IMR-90 (cell line): ENCODE data around the gene PXDC1. TPM values are rescaled to one million over a fixed set of nuclear protein-coding genes. Genes with fewer than 3 reads are reported as not detected.

Experiments
- ATAC-seq: fragments of 200-7000 bp; cut with Tn5 transposase; 2 replicates; pipeline ENCODE4 v1.9.1; 2020; ENCODE audit warnings: low read depth, mild to moderate bottlenecking, moderate library complexity
- BruUV-seq: library from RNA; stranded (reverse); fragments of 400-500 nt; replicated peaks from 2 replicates; lab custom pipeline; 2021; lab: Mats Ljungman, UMichigan
- CTCF ChIA-PET: fragments of 300-600 bp; formaldehyde crosslinking; extraction: SDS; loops from one replicate; lab custom pipeline; 2021; ENCODE audit warnings: antibody characterized with exemption; lab: Yijun Ruan, JAX
- POLR2A ChIA-PET: fragments of 300-600 bp; sonication (Branson Sonifier 250); formaldehyde crosslinking; loops from one replicate; lab custom pipeline; 2022; ENCODE audit warnings: antibody characterized with exemption; ENCODE audit not compliant: unreplicated experiment; lab: Charles Lee
- DNase-seq: peaks from one replicate; pipeline ENCODE4 v3.0.0; 2013
- H2AFZ ChIP-seq: replicated peaks from 2 replicates; pipeline ENCODE3; 2013; ENCODE audit warnings: low read length, mild to moderate bottlenecking; ENCODE audit not compliant: poor library complexity
- H2AK5ac ChIP-seq: 2 replicates; pipeline ENCODE4 v1.6.1; 2013; ENCODE audit warnings: low read depth, low read length, inconsistent platforms
- H2AK9ac ChIP-seq: replicated peaks from 2 replicates; pipeline ENCODE3; 2013; ENCODE audit warnings: mild to moderate bottlenecking, low read depth, low read length, moderate library complexity; ENCODE audit not compliant: poor library complexity
- H2BK120ac ChIP-seq: 2 replicates; pipeline ENCODE4 v1.6.1; 2013; ENCODE audit warnings: low read depth, low read length, inconsistent platforms
- H2BK15ac ChIP-seq: 3 replicates; pipeline ENCODE4 v1.6.1; 2013; ENCODE audit warnings: low read depth, low read length, inconsistent platforms
- H2BK20ac ChIP-seq: 2 replicates; pipeline ENCODE4 v1.6.1; 2013; ENCODE audit warnings: low read depth, mild to moderate bottlenecking, inconsistent platforms, low read length, moderate library complexity
- H2BK5ac ChIP-seq: 2 replicates; pipeline ENCODE4 v1.6.1; 2013; ENCODE audit warnings: mild to moderate bottlenecking, low read depth, low read length, inconsistent platforms; ENCODE audit not compliant: poor library complexity, severe bottlenecking
- H3K14ac ChIP-seq: replicated peaks from 2 replicates; pipeline ENCODE4 v1.6.1; 2013; ENCODE audit warnings: low read depth, low read length, inconsistent platforms
- H3K18ac ChIP-seq: 2 replicates; pipeline ENCODE4 v1.6.1; 2013; ENCODE audit warnings: low read depth, low read length, control low read depth
- H3K23ac ChIP-seq: 2 replicates; pipeline ENCODE4 v1.6.1; 2013; ENCODE audit warnings: low read depth, low read length, inconsistent platforms
- H3K27ac ChIP-seq: 2 replicates; pipeline ENCODE4 v1.5.1; 2013; ENCODE audit warnings: mild to moderate bottlenecking, control low read depth, low read length; ENCODE audit not compliant: insufficient read depth
- H3K27me3 ChIP-seq: 2 replicates; pipeline ENCODE4 v1.6.1; 2013; ENCODE audit warnings: low read length; ENCODE audit not compliant: control insufficient read depth, insufficient read depth
- H3K36me3 ChIP-seq: 2 replicates; pipeline ENCODE4 v1.6.1; 2013; ENCODE audit warnings: low read length, mixed read lengths; ENCODE audit not compliant: control insufficient read depth, insufficient read depth
- H3K4ac ChIP-seq: 2 replicates; pipeline ENCODE4 v1.6.1; 2013; ENCODE audit warnings: low read depth, low read length, inconsistent platforms
- H3K4me1 ChIP-seq: 2 replicates; pipeline ENCODE4 v1.6.1; 2013; ENCODE audit warnings: low read length, mixed read lengths; ENCODE audit not compliant: control insufficient read depth, insufficient read depth
- H3K4me2 ChIP-seq: 2 replicates; pipeline ENCODE4 v1.6.1; 2013; ENCODE audit warnings: low read depth, mild to moderate bottlenecking, control low read depth, low read length, moderate library complexity
- H3K4me3 ChIP-seq: 2 replicates; pipeline ENCODE4 v1.5.1; 2013; ENCODE audit warnings: low read depth, mild to moderate bottlenecking, control low read depth, low read length, moderate library complexity; ENCODE audit not compliant: insufficient read depth
- H3K56ac ChIP-seq: 2 replicates; pipeline ENCODE4 v1.6.1; 2013; ENCODE audit warnings: low read length, inconsistent platforms; ENCODE audit not compliant: insufficient read depth; ENCODE audit errors: extremely low read depth
- H3K79me1 ChIP-seq, 2 experiments: 2 replicates each; pipeline ENCODE4 v1.6.1; 2013; ENCODE audit warnings: low read length in 2 of 2, inconsistent platforms in 1 of 2, low read depth in 1 of 2
- H3K9ac ChIP-seq: 2 replicates; pipeline ENCODE4 v1.6.1; 2013; ENCODE audit warnings: low read depth, low read length, control low read depth
- H3K9me1 ChIP-seq: 2 replicates; pipeline ENCODE4 v1.6.1; 2013; ENCODE audit warnings: low read length, inconsistent platforms; ENCODE audit not compliant: insufficient read depth
- H3K9me3 ChIP-seq: 2 replicates; pipeline ENCODE4 v1.6.1; 2013; ENCODE audit warnings: low read length; ENCODE audit not compliant: control insufficient read depth, insufficient read depth
- H4K20me1 ChIP-seq: 2 replicates; pipeline ENCODE4 v1.6.1; 2013; ENCODE audit warnings: low read length, inconsistent platforms; ENCODE audit not compliant: insufficient read depth
- H4K5ac ChIP-seq: 2 replicates; pipeline ENCODE4 v1.6.1; 2013; ENCODE audit warnings: mild to moderate bottlenecking, low read depth, low read length, control low read depth
- H4K8ac ChIP-seq, 2 experiments: 2 replicates each; pipeline ENCODE4 v1.6.1; 2013; ENCODE audit warnings: low read depth in 2 of 2, low read length in 2 of 2, control low read depth in 1 of 2, inconsistent platforms in 1 of 2
- H4K91ac ChIP-seq: 2 replicates; pipeline ENCODE4 v1.6.1; 2013; ENCODE audit warnings: low read depth, low read length, inconsistent platforms; ENCODE audit not compliant: insufficient read depth
- BHLHE40 ChIP-seq: fragments of 150-350 bp; IDR thresholded peaks from 2 replicates; pipeline ENCODE4 v1.6.1; 2016; ENCODE audit warnings: mild to moderate bottlenecking, low read depth, low read length
- CEBPB ChIP-seq: IDR thresholded peaks from 2 replicates; pipeline ENCODE4 v1.6.1; 2012; ENCODE audit warnings: low read depth, low read length, improper control_type of control experiment
- CHD1 ChIP-seq: IDR thresholded peaks from 2 replicates; pipeline ENCODE4 v1.6.1; 2012; ENCODE audit warnings: low read depth, low read length, improper control_type of control experiment
- FOS ChIP-seq: fragments of 150-350 bp; IDR thresholded peaks from 2 replicates; pipeline ENCODE4 v1.6.1; 2016; ENCODE audit warnings: low read depth, low read length
- MAZ ChIP-seq: IDR thresholded peaks from 2 replicates; pipeline ENCODE4 v1.6.1; 2012; ENCODE audit warnings: low read depth, mild to moderate bottlenecking, low read length, improper control_type of control experiment, moderate library complexity, borderline replicate concordance
- MXI1 ChIP-seq: IDR thresholded peaks from 2 replicates; pipeline ENCODE4 v1.6.1; 2012; ENCODE audit warnings: low read depth, mild to moderate bottlenecking, low read length, moderate library complexity, borderline replicate concordance
- POLR2A ChIP-seq: IDR thresholded peaks from 2 replicates; pipeline ENCODE4 v1.6.1; 2012; ENCODE audit warnings: mild to moderate bottlenecking, low read depth, low read length
- RAD21 ChIP-seq: IDR thresholded peaks from 2 replicates; pipeline ENCODE4 v1.6.1; 2012; ENCODE audit warnings: low read length, improper control_type of control experiment
- RCOR1 ChIP-seq: IDR thresholded peaks from 2 replicates; pipeline ENCODE4 v1.6.1; 2012; ENCODE audit warnings: mild to moderate bottlenecking, low read length, improper control_type of control experiment; ENCODE audit not compliant: insufficient replicate concordance
- RFX5 ChIP-seq: IDR thresholded peaks from 2 replicates; pipeline ENCODE4 v1.8.0; 2012; ENCODE audit warnings: low read depth, mild to moderate bottlenecking, low read length, moderate library complexity
- SMC3 ChIP-seq: fragments of 150-350 bp; IDR thresholded peaks from 2 replicates; pipeline ENCODE4 v1.6.1; 2016; ENCODE audit warnings: low read depth, mild to moderate bottlenecking, antibody characterized with exemption, low read length, moderate library complexity
- WGBS, 2 experiments: methylation state at CpG; one replicate each; pipeline versions ENCODE4 v1.1.5 to v1.1.7; 2013; ENCODE audit warnings: missing lambda C conversion rate in 2 of 2; ENCODE audit not compliant: insufficient read length in 1 of 2; ENCODE audit errors: extremely low coverage in 2 of 2; 5-methylcytosine and 5-hydroxymethylcytosine counted together
- dilution Hi-C: fragments of 300-500 bp; cut with HindIII; formaldehyde crosslinking; loops from one replicate; pipeline ENCODE4 v1.14.3; 2018; ENCODE audit warnings: low sequenced_read_pairs; ENCODE audit not compliant: unreplicated experiment
- in situ Hi-C: fragments of 300-500 bp; cut with MboI; formaldehyde crosslinking; loops from 3 replicates; pipeline ENCODE4 v1.14.3; 2019; ENCODE audit warnings: low sequenced_read_pairs, inconsistent platforms, mixed read lengths
- intact Hi-C: fragments of 100-400 bp; cut with micrococcal nuclease; formaldehyde crosslinking; loops from 2 replicates; pipeline ENCODE4 v1.10.0; 2022
- polyA plus RNA-seq, 3 experiments: library from polyadenylated mRNA; depleted of rRNA; stranded (reverse); fragments of >200 nt; gene quantifications; 2 replicates each; pipeline ENCODE4 v1.2.3, GENCODE V29; 2012; ENCODE audit warnings: low replicate concordance in 1 of 3
- total RNA-seq: library from RNA; depleted of rRNA; stranded (reverse); fragments of >200 nt; gene quantifications from 2 replicates; pipeline ENCODE4 v1.2.3, GENCODE V29; 2012
- TF ChIP-seq, protein P1 (sequence below): fragments of 150-350 bp; IDR thresholded peaks from 2 replicates; pipeline ENCODE4 v1.6.1; 2016; ENCODE audit warnings: low read depth, mild to moderate bottlenecking, low read length, moderate library complexity, borderline replicate concordance
- TF ChIP-seq, protein P2 (sequence below): conservative IDR thresholded peaks from 2 replicates; pipeline ENCODE4 v1.5.1; 2012; ENCODE audit warnings: mild to moderate bottlenecking, low read depth, low read length, improper control_type of control experiment

Gene PXDC1
- total and polyA plus RNA-seq, 2 of the 4 experiments (the other 2 are of a cell fraction) = 63.3 to 72.2 TPM

DNA sequence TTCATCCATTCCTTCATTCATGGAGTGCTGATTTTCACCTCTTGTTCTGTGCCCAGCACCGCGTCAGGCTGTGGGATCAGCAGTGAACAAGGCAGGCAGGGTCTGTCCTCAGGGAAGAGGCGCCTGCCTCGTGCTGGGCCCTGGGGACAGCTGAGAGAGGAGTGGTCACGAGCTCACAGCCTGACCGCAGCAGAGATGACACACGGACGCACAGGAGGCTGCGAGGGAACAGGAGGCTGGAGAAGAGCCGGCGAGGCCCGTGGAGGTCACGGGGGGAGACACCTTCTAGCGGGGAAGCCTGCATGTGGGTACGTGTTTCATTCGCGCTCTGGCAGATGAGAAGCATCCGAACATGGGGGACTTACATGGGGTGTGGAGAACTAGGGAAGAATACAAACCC, 27.5 kb downstream of the PXDC1 start (continued):
- TF ChIP-seq RCOR1 = no peak
- TF ChIP-seq, protein P1, sequence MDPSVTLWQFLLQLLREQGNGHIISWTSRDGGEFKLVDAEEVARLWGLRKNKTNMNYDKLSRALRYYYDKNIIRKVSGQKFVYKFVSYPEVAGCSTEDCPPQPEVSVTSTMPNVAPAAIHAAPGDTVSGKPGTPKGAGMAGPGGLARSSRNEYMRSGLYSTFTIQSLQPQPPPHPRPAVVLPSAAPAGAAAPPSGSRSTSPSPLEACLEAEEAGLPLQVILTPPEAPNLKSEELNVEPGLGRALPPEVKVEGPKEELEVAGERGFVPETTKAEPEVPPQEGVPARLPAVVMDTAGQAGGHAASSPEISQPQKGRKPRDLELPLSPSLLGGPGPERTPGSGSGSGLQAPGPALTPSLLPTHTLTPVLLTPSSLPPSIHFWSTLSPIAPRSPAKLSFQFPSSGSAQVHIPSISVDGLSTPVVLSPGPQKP = no peak
- TF ChIP-seq SMC3 = no peak

DNA sequence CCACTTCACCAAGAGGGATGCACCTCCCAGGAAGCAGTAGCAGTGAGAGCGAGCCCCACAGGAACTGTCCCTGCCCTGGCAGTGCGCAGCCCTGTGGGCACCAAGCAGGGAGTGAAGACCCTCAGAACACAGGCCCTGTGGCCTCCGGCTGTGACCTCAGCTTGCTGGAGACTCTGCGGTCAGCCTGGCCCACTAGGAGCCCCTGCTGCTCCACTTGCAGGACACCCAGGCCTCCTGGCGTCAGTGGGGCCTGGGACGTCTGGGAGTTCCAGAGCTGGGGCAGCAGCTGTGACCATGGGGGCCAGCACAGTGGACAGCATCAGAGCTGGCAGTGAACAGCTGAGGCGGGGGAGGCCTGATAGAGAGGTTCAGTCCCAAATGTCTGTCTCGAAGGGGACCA, 28.3 kb downstream of the PXDC1 start:
- peaks cover 64% of the 10 kb centered on the region for H3K36me3 ChIP-seq
- peaks cover 24% of the 10 kb centered on the region; the same call in 1 of the 2 replicates for H3K9me1 ChIP-seq
- H3K9me3 ChIP-seq = no peaks in the 10 kb centered on the region
- no peak overlapping the region for H3K4ac ChIP-seq
- H2BK20ac ChIP-seq = no peak overlapping the region
- no peak overlapping the region for H3K27ac ChIP-seq
- H3K14ac ChIP-seq = no peak overlapping the region
- no peak overlapping the region for H3K23ac ChIP-seq
- H2BK5ac ChIP-seq = no peak overlapping the region
- TSS peak; percentile 69 for BruUV-seq
- intact Hi-C loops (no loop called here), dilution Hi-C loops (no loop called here), in situ Hi-C loops (no loop called here)
- no peak for DNase-seq
- CTCF ChIA-PET = no interaction called here
- no peak overlapping the region for H2AK9ac ChIP-seq
- no peak overlapping the region for H2BK15ac ChIP-seq
- 96% methylated on average over 6 of the region's 8 CpGs; no CpG with 5 or more reads in 1 of the 2 experiments for WGBS, 2 experiments
- POLR2A ChIA-PET = no interaction called here
- no peak overlapping the region for H2BK120ac ChIP-seq
- peaks cover 70% of the 10 kb centered on the region for H4K20me1 ChIP-seq
- H4K91ac ChIP-seq = no peak overlapping the region
- no peak for ATAC-seq
- H2AK5ac ChIP-seq = no peak overlapping the region
- no peak overlapping the region for H2AFZ ChIP-seq
- peaks cover 26 to 65% of the 10 kb centered on the region in 2 experiments for H3K79me1 ChIP-seq
- no peak overlapping the region for H3K4me3 ChIP-seq
- H3K56ac ChIP-seq = no peak overlapping the region
- no peak overlapping the region for H3K4me2 ChIP-seq
- H3K9ac ChIP-seq = no peak overlapping the region
- H4K5ac ChIP-seq = no peak overlapping the region
- H3K4me1 ChIP-seq = no peaks in the 10 kb centered on the region
- no peak overlapping the region for H3K18ac ChIP-seq
- no peaks in the 10 kb centered on the region for H3K27me3 ChIP-seq
- H4K8ac ChIP-seq = no peak overlapping the region
- no peak for TF ChIP-seq FOS
- TF ChIP-seq RFX5 = no peak
- no peak for TF ChIP-seq CHD1
- no peak for TF ChIP-seq CEBPB
- TF ChIP-seq MXI1 = no peak
- TF ChIP-seq RAD21 = no peak
- no peak for TF ChIP-seq BHLHE40
- no peak for TF ChIP-seq RCOR1
- TF ChIP-seq, protein P1 = no peak
- no peak for TF ChIP-seq SMC3
- TF ChIP-seq POLR2A = no peak
- TF ChIP-seq MAZ = no peak
- TF ChIP-seq, protein P2, sequence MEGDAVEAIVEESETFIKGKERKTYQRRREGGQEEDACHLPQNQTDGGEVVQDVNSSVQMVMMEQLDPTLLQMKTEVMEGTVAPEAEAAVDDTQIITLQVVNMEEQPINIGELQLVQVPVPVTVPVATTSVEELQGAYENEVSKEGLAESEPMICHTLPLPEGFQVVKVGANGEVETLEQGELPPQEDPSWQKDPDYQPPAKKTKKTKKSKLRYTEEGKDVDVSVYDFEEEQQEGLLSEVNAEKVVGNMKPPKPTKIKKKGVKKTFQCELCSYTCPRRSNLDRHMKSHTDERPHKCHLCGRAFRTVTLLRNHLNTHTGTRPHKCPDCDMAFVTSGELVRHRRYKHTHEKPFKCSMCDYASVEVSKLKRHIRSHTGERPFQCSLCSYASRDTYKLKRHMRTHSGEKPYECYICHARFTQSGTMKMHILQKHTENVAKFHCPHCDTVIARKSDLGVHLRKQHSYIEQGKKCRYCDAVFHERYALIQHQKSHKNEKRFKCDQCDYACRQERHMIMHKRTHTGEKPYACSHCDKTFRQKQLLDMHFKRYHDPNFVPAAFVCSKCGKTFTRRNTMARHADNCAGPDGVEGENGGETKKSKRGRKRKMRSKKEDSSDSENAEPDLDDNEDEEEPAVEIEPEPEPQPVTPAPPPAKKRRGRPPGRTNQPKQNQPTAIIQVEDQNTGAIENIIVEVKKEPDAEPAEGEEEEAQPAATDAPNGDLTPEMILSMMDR = no peak
